Measurements from ENCODE around the gene PMFBP1.

PMFBP1 gene

DNA sequence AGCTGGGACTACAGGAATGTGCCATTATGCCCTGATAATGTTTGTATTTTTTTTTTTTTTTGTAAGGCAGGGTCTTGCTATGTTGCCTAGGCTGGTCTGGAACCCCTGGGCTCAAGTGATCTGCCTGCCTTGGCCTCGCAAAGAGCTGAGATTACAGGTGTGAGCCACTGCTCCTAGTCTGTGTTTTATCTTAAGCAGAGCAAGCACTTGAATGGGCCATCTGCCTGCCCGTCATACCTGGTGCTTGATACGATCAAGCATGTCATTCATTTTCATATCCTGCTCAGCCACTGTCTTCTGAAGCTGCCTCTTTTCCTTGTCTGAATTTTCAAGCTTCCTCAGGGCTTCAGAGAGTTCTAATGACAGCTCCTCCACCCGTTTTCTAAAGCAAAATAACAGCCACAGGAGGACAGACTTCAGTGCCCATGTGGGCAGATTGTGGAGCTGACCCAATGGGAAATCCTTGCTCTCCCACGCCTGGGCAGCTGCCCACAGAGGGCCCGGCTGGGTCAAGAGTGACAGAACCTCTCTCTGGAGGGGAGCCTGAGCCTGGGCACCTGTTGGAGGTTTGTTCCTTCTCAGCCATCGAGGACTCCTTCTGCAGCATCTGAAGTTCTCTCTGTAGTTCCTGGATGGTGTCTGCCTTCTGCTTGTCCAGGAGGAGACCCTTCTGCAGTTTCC, 41.8 kb downstream of the PMFBP1 start:
- no peak for FAIRE-seq

DNA sequence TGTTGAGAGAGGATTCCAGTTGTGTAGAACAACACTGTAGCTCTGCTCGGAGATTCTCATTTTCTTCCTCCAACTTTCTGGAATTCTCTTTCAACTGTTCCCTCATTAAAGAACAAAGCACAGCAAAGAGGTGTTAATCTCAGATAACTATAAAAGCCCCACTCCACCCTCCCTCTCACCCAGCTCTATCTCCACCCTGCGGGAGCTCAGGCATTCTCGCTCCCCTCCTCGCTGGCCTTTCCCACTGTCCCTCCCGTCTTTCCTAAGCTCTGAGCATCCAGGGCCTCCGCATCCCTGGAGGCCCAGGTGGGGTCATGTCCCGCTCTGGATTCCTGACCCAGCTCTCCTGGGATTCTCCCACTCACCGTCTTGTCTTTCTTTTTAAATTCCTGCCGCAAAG, 43.3 kb downstream of the PMFBP1 start:
- FAIRE-seq, result no peak

- FAIRE-seq, result no peak
Measured at GRCh38 chr16:72126429-72126765, 45.6 kb downstream of the PMFBP1 start.

GRCh38 chr16:72125635-72126428, 46.1 kb downstream of the PMFBP1 start:
- FAIRE-seq, result no peak

DNA sequence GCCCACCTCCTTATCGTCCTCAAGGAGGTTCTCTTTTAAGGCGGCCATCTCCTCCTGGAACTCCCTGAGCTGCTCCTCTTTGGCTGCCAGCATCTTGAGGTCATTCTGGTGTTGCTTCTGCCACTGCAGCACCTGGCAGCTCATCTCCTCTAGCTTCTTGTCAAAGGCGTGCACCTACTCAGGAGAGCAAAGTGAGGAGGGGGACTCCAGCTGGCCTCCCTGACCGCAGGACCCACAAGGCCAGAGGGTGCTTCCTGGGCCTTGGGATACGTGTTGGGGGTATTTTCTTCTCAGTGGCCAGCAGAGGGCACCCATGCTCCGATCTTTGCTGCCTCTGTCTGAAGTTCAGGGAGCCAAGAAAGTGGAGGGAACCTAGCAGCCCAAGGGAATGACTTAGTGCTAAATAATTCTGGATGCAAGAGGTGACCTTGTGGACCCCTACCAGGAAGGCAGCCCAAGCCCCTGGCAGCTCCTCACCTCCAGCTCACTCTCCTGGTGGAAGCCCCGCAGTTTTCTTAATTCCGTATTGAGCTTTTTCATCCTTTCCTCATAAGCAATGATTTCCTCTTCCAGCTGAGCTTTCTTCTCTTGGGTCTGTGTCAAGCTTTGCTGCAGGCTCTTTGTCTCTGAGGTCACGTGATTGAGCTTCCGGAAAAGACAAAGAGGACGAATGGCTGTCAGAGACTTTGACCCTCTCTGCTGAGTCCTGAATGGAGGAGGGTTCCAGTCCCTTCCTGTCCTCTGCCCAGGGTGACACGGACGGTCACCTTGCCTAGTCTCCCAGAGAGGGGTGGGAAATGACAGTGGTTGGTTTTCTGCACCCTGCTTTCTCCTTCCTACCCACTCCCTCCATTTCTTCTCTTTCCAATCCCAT, 47.0 kb downstream of the PMFBP1 start:
- no peak for FAIRE-seq

DNA sequence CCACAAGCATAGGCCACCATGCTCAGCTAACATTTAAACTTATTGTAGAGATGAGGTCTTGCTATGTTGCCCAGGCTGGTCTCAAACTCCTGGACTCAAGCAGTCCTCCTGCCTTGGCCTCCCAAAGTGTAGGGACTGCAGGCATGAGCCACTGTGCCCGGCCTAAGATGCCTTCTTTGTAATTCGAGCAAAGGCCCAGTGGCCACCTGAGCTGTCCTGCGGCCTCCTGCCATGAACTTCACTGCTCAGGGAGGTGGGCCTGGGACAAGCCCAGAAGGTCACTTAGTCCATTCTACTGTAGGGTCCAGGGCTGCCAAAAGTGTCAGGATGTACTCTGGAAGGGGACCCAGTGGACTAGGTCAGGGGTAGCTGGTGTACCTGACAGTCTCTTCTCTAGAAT, 47.8 kb downstream of the PMFBP1 start:
- FAIRE-seq, result no peak

GRCh38 chr16:72123426-72123825, 48.5 kb downstream of the PMFBP1 start:
- no peak for FAIRE-seq

DNA sequence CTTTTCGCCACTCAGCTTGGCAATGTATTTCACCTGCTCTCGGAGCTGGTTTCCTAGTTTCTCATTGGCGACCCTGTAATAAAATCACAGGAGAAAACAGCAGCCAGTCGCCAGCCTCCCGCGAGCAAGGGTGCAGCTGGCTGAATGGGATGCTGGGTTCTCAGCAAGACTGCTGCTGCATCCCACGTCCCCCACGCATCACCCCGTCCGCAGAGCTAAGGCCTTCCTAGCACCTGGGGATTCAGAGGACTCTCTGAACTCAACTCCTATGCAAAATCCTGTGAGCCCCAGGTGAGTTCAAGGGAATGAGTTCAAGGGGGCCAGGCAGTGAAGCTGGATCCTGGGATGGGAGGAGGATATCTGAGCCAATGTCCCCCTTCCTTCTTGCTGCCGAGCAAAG, 49.0 kb downstream of the PMFBP1 start:
- FAIRE-seq, result no peak

GRCh38 chr16:72122308-72122707, 49.6 kb downstream of the PMFBP1 start:
- no peak for FAIRE-seq

DNA sequence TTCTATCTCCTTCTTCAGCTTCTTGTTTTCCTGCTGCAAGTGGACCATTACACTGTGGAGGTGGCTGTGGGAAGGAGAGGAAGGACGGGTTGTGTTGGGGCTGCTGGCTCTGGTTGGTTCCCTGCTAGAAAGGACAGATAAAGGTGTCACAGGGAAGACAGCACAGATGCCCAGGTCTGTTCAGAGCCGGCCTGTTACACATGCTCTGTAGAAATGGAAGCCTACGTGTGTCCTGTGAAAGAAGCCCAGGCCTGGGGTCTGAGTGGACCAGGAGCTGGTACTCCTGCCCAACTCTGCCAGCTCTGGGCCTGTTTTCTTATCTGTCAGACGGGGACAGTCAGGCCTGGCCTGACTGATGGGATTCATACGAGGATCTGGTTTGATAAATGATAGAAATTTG, 51.9 kb downstream of the PMFBP1 start:
- FAIRE-seq, result no peak

DNA sequence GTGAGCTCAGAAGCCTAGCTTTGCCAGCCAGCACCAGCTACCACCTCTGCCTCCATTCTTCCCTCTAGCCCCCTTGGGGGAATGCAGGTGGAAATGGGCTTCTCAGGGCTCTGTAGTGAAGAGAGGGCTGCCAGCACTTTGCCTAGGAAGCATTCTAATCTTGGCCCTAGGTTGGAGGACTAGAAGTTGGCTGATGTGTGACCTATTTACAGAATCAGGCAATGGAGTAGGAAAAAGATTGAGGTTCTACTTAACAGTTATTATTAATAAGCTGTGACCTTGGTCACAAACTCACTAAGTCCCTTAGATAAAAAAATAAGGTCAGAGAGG, 58.4 kb downstream of the PMFBP1 start:
- no peak for FAIRE-seq

GRCh38 chr16:72112906-72113615, 58.9 kb downstream of the PMFBP1 start:
- FAIRE-seq, result no peak

- no peak for FAIRE-seq
Measured at GRCh38 chr16:72112452-72112792, 59.5 kb downstream of the PMFBP1 start.

DNA sequence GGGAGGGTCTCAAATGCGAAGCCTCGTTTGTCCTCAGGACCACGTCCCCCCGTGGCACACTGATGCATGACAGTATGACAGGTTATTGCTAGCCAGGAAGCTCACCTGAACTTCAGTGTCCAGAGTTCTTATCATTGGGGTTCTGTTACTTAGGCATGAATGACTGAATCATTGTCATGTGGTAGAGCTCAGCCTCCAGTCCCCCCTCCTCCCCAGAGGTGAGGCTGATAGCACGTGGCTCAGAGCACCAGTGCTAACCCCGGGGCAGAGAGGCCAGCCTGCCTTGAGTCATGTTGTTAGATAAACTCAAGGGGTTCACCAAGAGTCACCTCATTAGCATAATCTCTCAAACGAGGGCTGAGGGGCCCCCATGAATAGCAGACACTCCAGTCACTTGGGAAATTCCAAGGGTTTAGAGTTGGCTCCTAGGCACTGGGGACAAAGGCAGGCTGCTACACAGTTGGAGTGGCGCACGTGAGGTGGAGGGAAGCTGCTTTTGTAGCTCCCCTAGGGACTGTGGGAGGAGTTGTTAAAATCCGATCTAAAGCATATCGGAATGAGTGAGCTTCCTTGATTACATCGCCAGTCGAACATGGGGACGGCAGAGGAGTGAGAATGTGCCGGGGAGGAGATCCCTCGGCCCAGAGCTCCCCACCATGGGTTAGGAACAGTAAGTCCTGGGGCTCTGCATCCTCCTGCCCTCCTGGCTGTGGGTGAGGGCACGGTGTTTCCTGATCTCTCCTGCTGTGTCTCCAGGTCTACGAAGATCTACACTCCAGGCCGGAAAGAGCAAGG, 60.1 kb downstream of the PMFBP1 start:
- FAIRE-seq, result no peak

GRCh38 chr16:72110662-72111615, 61.0 kb downstream of the PMFBP1 start:
- FAIRE-seq, result no peak

DNA sequence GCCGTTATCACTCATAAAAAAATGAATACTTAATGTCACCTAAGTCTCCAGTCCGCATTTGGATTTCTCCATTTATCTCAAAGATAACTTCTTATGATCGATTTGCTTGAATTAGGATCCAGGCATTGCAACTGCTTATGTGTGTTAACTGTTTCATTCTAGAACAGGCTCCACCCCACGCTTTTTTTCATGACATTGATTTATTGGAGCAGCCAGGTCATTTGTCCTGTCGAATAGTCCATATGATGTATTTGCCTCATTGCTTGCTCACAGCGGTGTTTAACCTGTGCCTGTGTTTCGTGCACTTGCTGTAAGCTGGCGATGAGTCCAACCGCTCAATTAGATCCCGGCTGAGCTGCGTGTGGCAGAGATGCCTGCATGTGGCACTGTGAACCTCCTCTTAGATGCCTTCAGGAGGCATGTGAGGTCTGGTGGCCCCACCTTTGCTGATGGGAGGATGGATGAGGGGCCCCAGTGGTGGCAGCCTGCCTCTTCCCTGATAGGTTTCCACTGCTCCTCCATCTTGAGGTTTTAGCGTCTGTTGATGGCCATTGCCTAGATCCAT, 61.9 kb downstream of the PMFBP1 start:
- FAIRE-seq, result no peak

DNA sequence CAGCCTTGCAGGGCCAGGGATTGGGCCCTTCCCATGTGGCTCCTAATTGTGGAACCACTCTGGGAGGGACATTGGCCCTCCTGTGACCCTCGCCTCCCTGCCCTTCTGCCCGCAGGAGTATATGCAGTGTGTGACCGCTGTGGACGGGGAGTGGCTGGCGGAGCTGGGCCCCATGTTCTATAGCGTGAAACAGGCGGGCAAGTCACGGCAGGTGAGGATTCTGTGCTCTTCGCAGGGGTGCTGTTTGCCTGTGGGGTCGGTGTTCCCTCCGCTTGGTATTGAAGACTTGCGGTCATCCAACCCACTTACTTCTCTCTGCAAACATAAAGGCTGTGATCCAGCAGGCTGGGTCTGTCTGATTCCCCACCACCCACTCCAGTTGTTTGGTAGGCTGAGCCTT, 62.7 kb downstream of the PMFBP1 start:
- FAIRE-seq, result no peak

DNA sequence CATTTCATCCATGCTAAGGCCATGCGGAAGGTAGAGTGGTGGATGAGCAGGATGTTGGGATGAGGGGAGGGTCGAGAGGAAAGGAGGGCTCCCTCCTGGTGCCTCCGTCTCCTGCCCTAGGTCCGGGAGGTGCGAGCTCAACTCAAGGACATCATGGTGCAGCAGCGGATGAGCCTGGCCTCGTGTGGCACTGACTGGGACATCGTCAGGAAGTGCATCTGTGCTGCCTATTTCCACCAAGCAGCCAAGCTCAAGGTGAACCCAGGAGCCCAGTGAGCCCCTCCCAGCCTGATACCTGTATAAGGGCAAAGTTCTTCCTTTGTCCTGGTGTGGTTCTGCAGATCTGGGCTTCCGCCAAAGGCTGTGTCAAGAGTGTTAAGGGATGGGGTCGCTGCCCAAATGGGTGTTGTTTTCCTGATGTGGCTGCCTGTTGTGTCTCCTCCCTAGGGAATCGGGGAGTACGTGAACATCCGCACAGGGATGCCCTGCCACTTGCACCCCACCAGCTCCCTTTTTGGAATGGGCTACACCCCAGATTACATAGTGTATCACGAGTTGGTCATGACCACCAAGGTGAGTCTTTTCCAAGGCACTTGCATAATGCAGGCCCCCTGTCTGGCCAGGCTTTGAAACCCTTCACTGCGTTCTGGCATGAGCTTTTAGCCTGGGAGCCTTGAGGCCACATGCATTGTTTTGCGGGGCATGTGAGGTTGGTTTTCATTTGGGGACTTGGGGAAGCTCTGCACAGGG, 63.4 kb downstream of the PMFBP1 start:
- FAIRE-seq, result no peak

- FAIRE-seq, result no peak
Measured at GRCh38 chr16:72107371-72107770, 64.6 kb downstream of the PMFBP1 start.

DNA sequence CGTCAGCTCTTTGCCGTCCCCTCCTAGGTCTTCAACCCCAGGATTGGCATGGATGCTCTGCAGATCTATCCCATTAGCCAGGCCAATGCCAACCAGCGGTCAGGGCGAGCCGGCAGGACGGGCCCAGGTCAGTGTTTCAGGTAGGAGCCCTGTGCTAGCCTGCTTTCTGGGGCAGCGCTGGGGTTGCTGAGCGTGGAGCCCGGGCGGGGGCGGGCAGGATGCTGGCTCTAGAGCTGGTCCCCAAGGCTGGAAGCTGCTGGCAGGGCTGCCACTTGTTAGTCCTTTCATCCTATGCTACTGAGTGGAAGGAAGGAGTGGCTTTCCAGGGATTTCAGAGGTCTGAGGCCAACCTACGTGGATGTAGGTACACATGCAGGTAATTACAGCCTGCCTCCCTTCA, 66.0 kb downstream of the PMFBP1 start:
- no peak for FAIRE-seq
